GM18867 (cell line): ENCODE measurements around the gene RABGAP1L.
A peak's percentile ranks its signal among the peaks of the same experiment; 100 is the strongest.
"Not testable (repeated sequence)": the region's sequence is repeated elsewhere in the genome, so short reads cannot be mapped to it uniquely, and the experiment has no call there.

Experiments
- ATAC-seq: cut with Tn5 transposase; IDR thresholded peaks from one replicate; pipeline ENCODE4 v1.9.1; 2021; ENCODE audit warnings: mild to moderate bottlenecking, moderate library complexity; ENCODE audit not compliant: unreplicated experiment

Gene RABGAP1L

GRCh38 chr1:174286042-174286441 is 126.7 kb downstream of the RABGAP1L start:
- no peak for ATAC-seq

GRCh38 chr1:174289644-174290310 is 130.5 kb downstream of the RABGAP1L start:
- ATAC-seq = no peak

DNA sequence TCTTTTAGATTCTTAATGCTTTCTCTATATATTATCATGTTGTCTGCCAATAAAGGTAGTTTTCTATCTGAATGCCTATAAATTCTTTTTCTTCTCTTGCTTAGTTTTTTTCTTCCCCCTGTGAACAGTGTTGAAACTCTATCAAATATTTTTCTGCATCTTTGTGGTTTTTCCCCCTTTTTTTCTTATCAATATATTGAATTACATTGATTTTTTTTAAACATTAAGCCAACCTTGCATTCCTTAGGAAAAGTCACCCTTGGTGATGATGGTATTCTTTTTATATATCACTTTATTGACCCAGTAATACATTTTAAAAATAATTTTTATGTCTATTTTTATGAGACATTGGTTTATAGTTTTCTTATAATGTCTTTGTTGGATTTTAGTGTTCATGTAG is 131.7 kb downstream of the RABGAP1L start:
- ATAC-seq = no peak

- no peak for ATAC-seq
Measured at GRCh38 chr1:174296309-174296708, 137.0 kb downstream of the RABGAP1L start.

GRCh38 chr1:174297351-174297750 is 138.0 kb downstream of the RABGAP1L start:
- ATAC-seq = no peak

DNA sequence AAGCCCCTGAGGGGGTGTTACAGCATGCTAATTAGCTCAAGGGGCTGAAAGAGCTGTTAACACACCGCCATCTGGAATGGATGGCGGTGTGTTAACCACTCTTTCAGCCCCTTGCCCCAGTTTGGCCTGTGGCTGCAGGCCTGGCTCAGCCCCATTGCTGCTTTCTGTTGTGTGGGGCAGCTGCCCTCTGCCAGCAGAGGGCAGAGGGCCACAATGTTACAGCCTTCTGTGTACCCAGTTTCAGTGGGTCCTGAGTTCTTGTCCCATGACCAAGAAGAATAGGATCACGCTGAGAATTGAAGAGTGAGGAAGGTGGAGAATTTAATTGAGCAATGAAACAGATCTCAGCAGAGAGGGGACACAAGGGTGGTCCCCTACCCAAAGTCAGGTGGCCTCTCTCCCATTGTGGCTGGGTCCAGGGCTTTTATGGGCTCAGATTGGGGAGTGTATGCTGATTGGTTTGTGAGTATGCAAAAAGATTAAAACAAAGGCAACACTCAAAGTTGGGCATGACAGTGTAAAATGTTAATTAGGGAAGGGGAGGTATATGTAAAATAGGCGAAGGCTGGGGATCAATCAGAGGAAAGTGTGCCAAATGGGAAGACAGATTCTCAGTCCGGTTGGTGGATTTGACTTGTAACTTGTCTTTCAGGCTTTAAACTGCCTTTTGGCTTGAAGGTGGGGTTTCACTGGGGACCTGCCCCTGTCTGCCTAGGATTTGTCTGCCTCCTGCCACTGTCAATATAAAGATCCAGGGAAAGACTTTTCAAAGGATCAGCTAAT is 142.2 kb downstream of the RABGAP1L start:
- ATAC-seq = no peak

GRCh38 chr1:174308604-174309003 is 149.3 kb downstream of the RABGAP1L start:
- no peak for ATAC-seq

GRCh38 chr1:174309490-174309889 is 150.2 kb downstream of the RABGAP1L start:
- ATAC-seq = no peak

- no peak for ATAC-seq
Measured at GRCh38 chr1:174314433-174314832, 155.1 kb downstream of the RABGAP1L start.

GRCh38 chr1:174315239-174315638 is 155.9 kb downstream of the RABGAP1L start:
- ATAC-seq = no peak

- ATAC-seq = not testable (repeated sequence)
Measured at GRCh38 chr1:174320897-174321296, 161.6 kb downstream of the RABGAP1L start.

DNA sequence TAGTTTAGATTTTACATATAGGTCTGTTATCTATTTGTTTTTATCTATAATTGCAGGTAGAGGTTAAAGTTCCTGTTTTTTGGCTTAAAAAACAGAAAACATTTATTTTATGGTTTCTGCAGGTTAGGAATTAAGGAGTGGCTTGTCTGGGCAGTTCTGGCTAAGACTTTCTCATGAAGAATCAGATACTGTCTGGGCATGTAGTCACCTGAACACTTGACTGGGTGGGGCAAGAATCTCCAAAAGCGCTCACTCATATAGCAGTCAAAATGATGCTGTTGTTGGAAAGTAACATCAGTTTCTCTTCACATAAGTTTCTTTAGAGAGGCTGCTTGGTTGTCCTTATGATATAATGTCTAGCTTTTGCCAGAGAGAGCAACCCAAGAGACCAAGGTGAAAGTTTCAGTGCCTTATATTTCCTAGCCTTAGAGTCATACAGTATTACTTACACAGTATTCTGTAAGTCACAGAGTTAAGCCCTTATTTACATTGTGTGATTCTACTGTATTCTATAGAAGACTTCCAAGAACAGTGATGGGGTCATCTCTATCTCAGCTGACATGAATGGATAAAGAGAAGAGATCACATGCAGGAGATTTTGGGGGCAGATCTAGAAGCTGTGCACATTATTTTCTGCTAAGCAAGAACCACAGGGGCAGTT is 163.0 kb downstream of the RABGAP1L start:
- ATAC-seq = no peak

DNA sequence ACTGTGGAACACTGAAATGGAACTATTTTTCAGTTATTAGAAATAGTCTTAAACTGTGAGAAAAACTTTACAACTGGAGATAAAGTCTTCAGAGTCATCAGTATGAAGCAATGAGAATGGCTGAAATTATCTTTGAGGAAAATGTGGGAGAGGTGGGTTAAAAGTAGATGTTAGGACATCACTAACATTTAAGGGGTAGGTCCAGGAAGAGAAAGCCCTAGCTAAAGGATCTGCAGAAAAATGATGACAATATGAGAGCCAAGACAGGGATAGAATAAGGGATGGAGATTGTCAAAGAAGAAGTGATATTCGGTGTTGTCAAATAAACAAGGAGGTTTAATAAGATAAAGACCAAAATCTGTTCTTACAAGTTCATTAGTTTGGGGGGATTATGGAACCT is 165.2 kb downstream of the RABGAP1L start:
- ATAC-seq = no peak

GRCh38 chr1:174324939-174325338 is 165.6 kb downstream of the RABGAP1L start:
- ATAC-seq = no peak

DNA sequence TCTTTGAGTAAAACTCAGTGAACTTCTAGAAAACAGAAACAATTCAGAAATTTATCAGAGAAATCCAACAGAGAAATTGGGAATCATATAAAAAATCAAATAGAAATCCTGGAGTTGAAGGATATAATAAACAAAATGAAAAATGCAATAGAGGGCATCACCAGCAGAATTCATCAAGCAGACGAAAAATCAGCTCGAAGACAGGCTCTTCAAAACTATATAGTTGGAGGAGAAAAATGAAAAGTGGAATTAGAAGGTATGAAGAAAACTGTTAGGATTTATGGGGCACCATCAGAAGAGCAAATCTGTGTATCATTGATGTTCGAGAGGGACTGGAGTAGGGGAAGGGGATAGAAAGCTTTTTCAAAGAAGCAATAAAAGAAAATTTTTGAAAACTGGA is 167.0 kb downstream of the RABGAP1L start:
- ATAC-seq = no peak

- ATAC-seq = no peak
Measured at GRCh38 chr1:174333437-174333836, 174.1 kb downstream of the RABGAP1L start.

- ATAC-seq = no peak
Measured at GRCh38 chr1:174337000-174337681, 177.8 kb downstream of the RABGAP1L start.

- not testable (repeated sequence) for ATAC-seq
Measured at GRCh38 chr1:174340404-174340803, 181.1 kb downstream of the RABGAP1L start.

GRCh38 chr1:174344162-174344561 is 184.8 kb downstream of the RABGAP1L start:
- peak; percentile 56 for ATAC-seq

GRCh38 chr1:174352117-174352516 is 192.8 kb downstream of the RABGAP1L start:
- no peak for ATAC-seq

DNA sequence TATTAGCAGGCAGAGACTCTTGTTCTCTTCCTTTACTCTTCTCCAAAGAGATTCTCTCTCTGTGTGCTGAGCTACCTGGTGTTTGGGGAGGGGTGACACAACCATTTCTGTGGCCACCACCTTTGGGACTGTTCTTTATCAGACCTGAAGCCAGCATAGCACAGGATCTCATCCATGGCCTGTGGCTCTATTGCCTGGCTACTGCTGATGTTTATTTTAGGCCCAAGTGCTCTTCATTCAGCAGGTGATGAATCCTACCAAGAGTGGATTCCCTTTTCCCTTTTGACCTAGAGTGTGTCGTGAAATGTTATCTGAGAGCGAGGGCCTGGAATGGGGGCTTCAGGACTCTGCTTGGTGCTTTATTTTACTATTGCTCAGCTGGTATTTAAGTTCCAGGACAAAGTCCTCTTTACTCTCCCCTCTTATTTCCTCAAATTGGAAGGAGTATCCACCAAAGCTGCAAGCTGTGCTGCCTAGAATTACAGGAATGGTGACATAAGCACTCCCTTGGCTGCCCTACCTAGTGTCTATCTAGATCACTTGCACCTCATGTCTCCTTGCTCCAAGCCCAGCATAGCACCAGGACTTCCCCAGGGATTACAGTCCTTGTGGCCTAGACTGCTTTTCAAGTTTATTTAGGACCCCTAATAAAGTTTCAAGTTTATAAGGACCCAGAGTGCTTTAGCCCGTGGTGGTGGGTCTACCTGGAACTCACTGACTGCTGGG is 193.7 kb downstream of the RABGAP1L start:
- ATAC-seq = no peak
